ENCODE measurements around the gene CDH22. TPM values are rescaled to one million over a fixed set of nuclear protein-coding genes. Genes with fewer than 3 reads are reported as not detected.
A peak's percentile ranks its signal among the peaks of the same experiment; 100 is the strongest.

Gene CDH22
- total and polyA plus RNA-seq, 2 experiments from 2014 or later = 0.08 to 0.10 TPM

GRCh38 chr20:46222521-46223007 lies 85.7 kb downstream of the CDH22 start:
- peak; percentile 68 for DNase-seq (ENCODE audit: low spot score)
- H3K36me3 Mint-ChIP-seq (ENCODE audit: low read depth) = no peaks in the 10 kb centered on the region
- H3K4me2 ChIP-seq = peak overlapping the region; percentile 71

More at GRCh38 chr20:46222521-46223007, 85.7 kb downstream of the CDH22 start:
- H3K36me3 ChIP-seq (ENCODE audit: insufficient read depth) = no peaks in the 10 kb centered on the region
- peak overlapping the region; percentile 86 for H2AFZ ChIP-seq
- TF ChIP-seq ETS1 (IDR thresholded peaks at IDR 0.05) (no peak), ZNF462 (CRISPR knock-in tag; IDR thresholded peaks at IDR 0.05) (no peak), EZH2 (IDR thresholded peaks at IDR 0.05; ENCODE audit: low read depth, unreplicated experiment) (no peak), EZH2phosphoT487 (IDR thresholded peaks at IDR 0.05; ENCODE audit: unreplicated experiment) (no peak), ZNF331 (CRISPR knock-in tag; IDR thresholded peaks at IDR 0.05; ENCODE audit: low read depth) (no peak), JUNB (IDR thresholded peaks at IDR 0.05; ENCODE audit: unreplicated experiment) (no peak), NANOG (IDR thresholded peaks at IDR 0.05; ENCODE audit: borderline replicate concordance) (no peak), STAT1 (IDR thresholded peaks at IDR 0.05; ENCODE audit: unreplicated experiment) (no peak), ZNF114 (CRISPR knock-in tag; IDR thresholded peaks at IDR 0.05) (no peak), CREB1 (CRISPR knock-in tag; IDR thresholded peaks at IDR 0.05; ENCODE audit: low read depth) (no peak), POLR2AphosphoS5 (IDR thresholded peaks at IDR 0.05; ENCODE audit: low read depth) (no peak), REST (IDR thresholded peaks at IDR 0.05; ENCODE audit: unreplicated experiment) (no peak), CTCF (conservative IDR thresholded peaks at IDR 0.05; ENCODE audit: low read depth in 2 of 2) (no peak)
- no peaks in the 10 kb centered on the region; the same call in 1 of the 2 replicates for H3F3A ChIP-seq (replicated peaks; ENCODE audit: low read depth)
- no peak overlapping the region for H3K27ac ChIP-seq (ENCODE audit: low read depth)
- H3K4me3 Mint-ChIP-seq = no peak overlapping the region
- H3K79me2 ChIP-seq (replicated peaks; ENCODE audit: insufficient read depth) = no peaks in the 10 kb centered on the region
- peak; percentile 78 for ATAC-seq
- H3K4me3 ChIP-seq = peak overlapping the region; percentile 32; the same call in 1 of the 2 replicates
- H3K27ac Mint-ChIP-seq = no peak overlapping the region
- H3K9me3 Mint-ChIP-seq = no peaks in the 10 kb centered on the region; the same call in 2 of the 3 replicates
- H3K4me1 Mint-ChIP-seq = peaks cover 67% of the 10 kb centered on the region
- peaks cover 19% of the 10 kb centered on the region for H3K27me3 Mint-ChIP-seq (ENCODE audit: insufficient read depth, low read depth, poor library complexity)
- no peaks in the 10 kb centered on the region for H4K20me1 ChIP-seq (replicated peaks; ENCODE audit: insufficient read depth)
- H3K4me1 ChIP-seq (ENCODE audit: insufficient read depth) = peaks cover 43% of the 10 kb centered on the region
- no peaks in the 10 kb centered on the region for H3K9me2 ChIP-seq (ENCODE audit: insufficient read depth)
- no peaks in the 10 kb centered on the region for H3K27me3 ChIP-seq (ENCODE audit: insufficient read depth)

All from GM23338 (cell line).